Keratinocyte (primary cell): ENCODE data around the gene KRI1.

ENCODE experiments used
- EZH2 ChIP-seq: IDR thresholded peaks from one replicate; pipeline ENCODE4 v1.6.1; 2012; ENCODE audit warnings: inconsistent platforms, mild to moderate bottlenecking, low read length, moderate library complexity
- TF ChIP-seq, protein P1 (sequence below), 3 experiments: IDR thresholded peaks in 1 of 3; conservative IDR thresholded peaks in 1 of 3; optimal IDR thresholded peaks in 1 of 3; 2 replicates in 2 of 3; 3 replicates in 1 of 3; pipeline versions ENCODE3 to v1.5.1; 2011; ENCODE audit warnings: low read length in 3 of 3, mild to moderate bottlenecking in 3 of 3, moderate library complexity in 2 of 3, control low read depth in 1 of 3, inconsistent platforms in 1 of 3; ENCODE audit not compliant: insufficient read depth in 2 of 3; ENCODE audit errors: extremely low read depth in 1 of 3

DNA sequence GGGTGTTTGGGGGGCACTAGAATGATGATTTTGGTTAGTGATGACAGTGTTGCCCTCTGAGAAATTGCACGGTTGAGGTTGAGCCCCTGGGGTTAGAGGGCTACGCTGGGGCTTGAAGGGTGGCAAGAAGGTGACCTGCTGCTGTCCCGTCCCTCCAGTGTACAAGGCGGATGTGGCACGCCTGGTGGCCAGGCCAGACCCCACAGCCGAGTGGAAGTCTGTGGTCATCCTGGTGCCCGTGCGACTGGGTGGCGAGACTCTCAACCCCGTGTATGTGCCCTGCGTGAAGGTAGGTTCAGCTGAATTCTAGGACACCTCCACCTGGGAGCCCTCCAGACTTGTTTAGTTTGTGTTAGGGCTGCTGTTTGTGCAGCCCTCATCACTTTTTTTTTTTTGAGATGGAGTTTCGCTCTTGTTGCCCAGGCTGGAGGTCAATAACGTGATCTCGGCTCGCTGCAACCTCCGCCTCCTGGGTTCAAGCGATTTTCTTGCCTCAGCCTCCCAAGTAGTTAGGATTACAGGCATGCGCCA, 17.0 kb downstream of the KRI1 start:
- TF ChIP-seq, protein P1, sequence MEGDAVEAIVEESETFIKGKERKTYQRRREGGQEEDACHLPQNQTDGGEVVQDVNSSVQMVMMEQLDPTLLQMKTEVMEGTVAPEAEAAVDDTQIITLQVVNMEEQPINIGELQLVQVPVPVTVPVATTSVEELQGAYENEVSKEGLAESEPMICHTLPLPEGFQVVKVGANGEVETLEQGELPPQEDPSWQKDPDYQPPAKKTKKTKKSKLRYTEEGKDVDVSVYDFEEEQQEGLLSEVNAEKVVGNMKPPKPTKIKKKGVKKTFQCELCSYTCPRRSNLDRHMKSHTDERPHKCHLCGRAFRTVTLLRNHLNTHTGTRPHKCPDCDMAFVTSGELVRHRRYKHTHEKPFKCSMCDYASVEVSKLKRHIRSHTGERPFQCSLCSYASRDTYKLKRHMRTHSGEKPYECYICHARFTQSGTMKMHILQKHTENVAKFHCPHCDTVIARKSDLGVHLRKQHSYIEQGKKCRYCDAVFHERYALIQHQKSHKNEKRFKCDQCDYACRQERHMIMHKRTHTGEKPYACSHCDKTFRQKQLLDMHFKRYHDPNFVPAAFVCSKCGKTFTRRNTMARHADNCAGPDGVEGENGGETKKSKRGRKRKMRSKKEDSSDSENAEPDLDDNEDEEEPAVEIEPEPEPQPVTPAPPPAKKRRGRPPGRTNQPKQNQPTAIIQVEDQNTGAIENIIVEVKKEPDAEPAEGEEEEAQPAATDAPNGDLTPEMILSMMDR (optimal IDR thresholded peaks at IDR 0.05 in 1 of 3, IDR thresholded peaks at IDR 0.05 in 1 of 3, conservative IDR thresholded peaks at IDR 0.05 in 1 of 3; ENCODE audit: extremely low read depth in 1 of 3, insufficient read depth in 2 of 3, low read length in 3 of 3), result no peak
- TF ChIP-seq EZH2, result no peak
